RWPE2 (cell line): ENCODE data around the gene PTGIS.

ENCODE experiments used
- ATAC-seq: fragments of 200-7000 bp; cut with Tn5 transposase; 3 replicates; pipeline ENCODE4 v1.9.1; 2021; ENCODE audit warnings: low read depth
- DNase-seq: peaks from one replicate; pipeline ENCODE4 v3.0.0-alpha.2; 2020; ENCODE audit warnings: low spot score
- H3K27ac ChIP-seq: fragments of 450-650 bp; 2 replicates; pipeline ENCODE4 v1.5.1; 2017; ENCODE audit warnings: mild to moderate bottlenecking; ENCODE audit not compliant: poor library complexity, severe bottlenecking
- H3K27me3 ChIP-seq: fragments of 250-450 bp; sonication (Bioruptor Pico); 2 replicates; pipeline ENCODE4 v1.5.1; 2021; ENCODE audit warnings: mild to moderate bottlenecking, moderate library complexity; ENCODE audit not compliant: insufficient read depth, poor library complexity, severe bottlenecking
- H3K36me3 ChIP-seq: fragments of 250-450 bp; sonication (Bioruptor Pico); 2 replicates; pipeline ENCODE4 v1.5.1; 2020; ENCODE audit warnings: low read depth, mild to moderate bottlenecking, moderate library complexity
- H3K4me1 ChIP-seq: fragments of 250-450 bp; sonication (Bioruptor Pico); 2 replicates; pipeline ENCODE4 v1.5.1; 2021; ENCODE audit warnings: mild to moderate bottlenecking, moderate library complexity; ENCODE audit not compliant: insufficient read depth, poor library complexity, severe bottlenecking
- H3K4me3 ChIP-seq: fragments of 250-450 bp; sonication (Bioruptor Pico); 2 replicates; pipeline ENCODE4 v1.5.1; 2021; ENCODE audit warnings: mild to moderate bottlenecking, moderate library complexity; ENCODE audit not compliant: severe bottlenecking
- H3K9me3 ChIP-seq: fragments of 250-450 bp; sonication (Bioruptor Pico); 2 replicates; pipeline ENCODE4 v1.5.1; 2021; ENCODE audit warnings: mild to moderate bottlenecking, moderate library complexity; ENCODE audit not compliant: severe bottlenecking
- CTCF ChIP-seq: fragments of 450-650 bp; IDR thresholded peaks from one replicate; pipeline ENCODE4 v1.5.1; 2017; ENCODE audit warnings: mild to moderate bottlenecking, moderate library complexity; ENCODE audit not compliant: poor library complexity, severe bottlenecking

PTGIS gene

GRCh38 chr20:49476016-49476355, 92.0 kb downstream of the PTGIS start:
- no peak for DNase-seq
- H3K4me3 ChIP-seq: no peak overlapping the region
- H3K27me3 ChIP-seq: peaks cover 17% of the 10 kb centered on the region
- H3K4me1 ChIP-seq: no peaks in the 10 kb centered on the region
- no peak for TF ChIP-seq CTCF
- ATAC-seq: no peak
- H3K27ac ChIP-seq: no peak overlapping the region
- H3K36me3 ChIP-seq: no peaks in the 10 kb centered on the region
- no peaks in the 10 kb centered on the region for H3K9me3 ChIP-seq

- no peak for ATAC-seq
- no peak for TF ChIP-seq CTCF
- Histone ChIP-seq H3K27me3 (peaks cover 23% of the 10 kb centered on the region), H3K4me1 (no peaks in the 10 kb centered on the region), H3K27ac (no peak overlapping the region), H3K4me3 (no peak overlapping the region), H3K9me3 (no peaks in the 10 kb centered on the region), H3K36me3 (no peaks in the 10 kb centered on the region)
- no peak for DNase-seq
These were observed 92.5 kb downstream of the PTGIS start for GRCh38 chr20:49475292-49476015.

GRCh38 chr20:49471397-49471796, 96.5 kb downstream of the PTGIS start:
- Histone ChIP-seq H3K27me3 (peaks cover 31% of the 10 kb centered on the region), H3K4me1 (no peaks in the 10 kb centered on the region), H3K4me3 (no peak overlapping the region), H3K36me3 (no peaks in the 10 kb centered on the region), H3K9me3 (no peaks in the 10 kb centered on the region), H3K27ac (no peak overlapping the region)
- DNase-seq (no peak), ATAC-seq (no peak)
- no peak for TF ChIP-seq CTCF

- no peak overlapping the region for H3K4me3 ChIP-seq
These were observed 97.0 kb downstream of the PTGIS start for GRCh38 chr20:49470922-49471321.

More at GRCh38 chr20:49470922-49471321, 97.0 kb downstream of the PTGIS start:
- no peak for TF ChIP-seq CTCF
- no peak for ATAC-seq
- H3K36me3 ChIP-seq: no peaks in the 10 kb centered on the region
- no peaks in the 10 kb centered on the region for H3K9me3 ChIP-seq
- H3K4me1 ChIP-seq: no peaks in the 10 kb centered on the region
- peaks cover 31% of the 10 kb centered on the region for H3K27me3 ChIP-seq
- no peak overlapping the region for H3K27ac ChIP-seq
- DNase-seq: no peak
